ENCODE results near the gene SNX13.

SNX13 gene

GRCh38 chr7:17879075-17879661 lies 61.1 kb downstream of the SNX13 start:
- Histone ChIP-seq H3K27me3 (ENCODE audit: control insufficient read depth, insufficient read depth, low read length) (no peaks in the 10 kb centered on the region), H3K9me3 (ENCODE audit: control insufficient read depth, low read length) (no peaks in the 10 kb centered on the region), H3K9ac (no peak overlapping the region), H3K4me1 (no peaks in the 10 kb centered on the region), H3K4me3 (ENCODE audit: low read depth, low read length) (no peak overlapping the region), H3K4me2 (ENCODE audit: low read length) (no peak overlapping the region), H3K36me3 (ENCODE audit: control insufficient read depth, insufficient read depth, low read length) (no peaks in the 10 kb centered on the region), H2AFZ (no peak overlapping the region), H3K79me2 (no peaks in the 10 kb centered on the region), H3K27ac (no peak overlapping the region)
- no peak for TF ChIP-seq CTCF (IDR thresholded peaks at IDR 0.05)

DNA sequence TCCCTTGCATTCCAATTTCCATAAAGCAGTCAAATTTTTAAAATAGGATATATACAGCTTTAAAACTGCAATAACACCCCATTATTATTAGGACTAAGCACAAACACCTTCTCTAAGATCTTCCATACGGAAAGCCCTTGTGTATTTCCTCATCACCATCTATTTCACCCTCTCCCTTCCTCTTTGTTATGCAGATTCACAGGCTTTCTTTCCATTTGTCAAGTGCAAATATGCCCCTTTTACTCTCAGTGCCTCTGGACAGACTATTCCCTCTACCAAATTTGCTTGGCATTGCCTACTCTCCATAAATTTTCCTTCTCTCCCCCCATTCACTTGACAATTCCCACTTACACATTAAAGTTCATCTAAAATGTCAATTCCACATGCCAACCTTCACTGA lies 61.7 kb downstream of the SNX13 start:
- Histone ChIP-seq H3K4me1 (no peaks in the 10 kb centered on the region), H3K4me3 (ENCODE audit: low read depth, low read length) (no peak overlapping the region), H3K27me3 (ENCODE audit: control insufficient read depth, insufficient read depth, low read length) (no peaks in the 10 kb centered on the region), H3K9me3 (ENCODE audit: control insufficient read depth, low read length) (no peaks in the 10 kb centered on the region), H3K79me2 (no peaks in the 10 kb centered on the region), H3K27ac (no peak overlapping the region), H3K4me2 (ENCODE audit: low read length) (no peak overlapping the region), H3K36me3 (ENCODE audit: control insufficient read depth, insufficient read depth, low read length) (no peaks in the 10 kb centered on the region), H2AFZ (no peak overlapping the region), H3K9ac (no peak overlapping the region)
- no peak for TF ChIP-seq CTCF (IDR thresholded peaks at IDR 0.05)

- no peak overlapping the region for H3K4me2 ChIP-seq (ENCODE audit: low read length)
- H3K27ac ChIP-seq, result no peak overlapping the region
- H3K27me3 ChIP-seq (ENCODE audit: control insufficient read depth, insufficient read depth, low read length), result no peaks in the 10 kb centered on the region
- no peak overlapping the region for H3K4me3 ChIP-seq (ENCODE audit: low read depth, low read length)
- H3K9me3 ChIP-seq (ENCODE audit: control insufficient read depth, low read length), result no peaks in the 10 kb centered on the region
- no peaks in the 10 kb centered on the region for H3K4me1 ChIP-seq
- no peak overlapping the region for H3K9ac ChIP-seq
- no peaks in the 10 kb centered on the region for H3K36me3 ChIP-seq (ENCODE audit: control insufficient read depth, insufficient read depth, low read length)
- no peaks in the 10 kb centered on the region for H3K79me2 ChIP-seq
- no peak overlapping the region for H2AFZ ChIP-seq
- TF ChIP-seq CTCF (IDR thresholded peaks at IDR 0.05), result no peak
These were observed 68.3 kb downstream of the SNX13 start for GRCh38 chr7:17871815-17872533.

DNA sequence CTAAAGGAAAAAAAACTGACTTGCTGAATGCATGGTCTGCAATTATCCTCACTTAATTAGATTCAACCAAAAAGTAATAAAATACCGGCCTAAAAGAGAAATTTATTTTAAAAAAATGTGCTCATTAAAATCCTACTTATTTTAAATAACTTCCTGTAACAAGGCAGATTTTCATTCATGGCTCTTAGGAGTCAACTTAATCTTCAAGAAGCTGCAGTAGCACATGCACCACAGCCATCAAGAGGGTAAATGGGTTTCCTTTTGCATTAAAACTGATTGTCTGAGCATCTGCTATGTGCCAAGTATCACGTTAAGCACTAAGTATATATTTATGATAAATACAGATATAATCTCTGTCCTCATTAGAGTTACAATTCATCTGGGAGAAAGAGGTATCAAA lies 69.9 kb downstream of the SNX13 start:
- Histone ChIP-seq H3K4me3 (ENCODE audit: low read depth, low read length) (no peak overlapping the region), H3K4me2 (ENCODE audit: low read length) (no peak overlapping the region), H3K79me2 (no peaks in the 10 kb centered on the region), H3K27me3 (ENCODE audit: control insufficient read depth, insufficient read depth, low read length) (no peaks in the 10 kb centered on the region), H3K9me3 (ENCODE audit: control insufficient read depth, low read length) (no peaks in the 10 kb centered on the region), H2AFZ (no peak overlapping the region), H3K9ac (no peak overlapping the region), H3K36me3 (ENCODE audit: control insufficient read depth, insufficient read depth, low read length) (no peaks in the 10 kb centered on the region), H3K27ac (no peak overlapping the region), H3K4me1 (no peaks in the 10 kb centered on the region)
- TF ChIP-seq CTCF (IDR thresholded peaks at IDR 0.05), result no peak

DNA sequence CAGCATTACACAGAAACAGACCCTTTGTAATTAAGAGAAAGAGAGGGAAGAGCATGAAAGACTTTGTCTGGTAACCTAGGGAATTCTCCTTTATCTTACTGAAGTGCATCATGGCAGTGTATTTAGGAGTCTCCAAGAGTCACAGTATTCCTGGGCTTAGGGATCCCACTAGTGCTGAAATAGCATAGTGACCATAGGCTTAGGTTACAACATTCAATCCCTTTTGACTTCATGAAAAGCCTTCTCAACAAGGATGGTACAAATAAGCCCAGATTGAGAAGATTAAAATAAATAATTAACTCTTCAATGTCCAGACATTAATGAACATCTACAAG lies 76.5 kb downstream of the SNX13 start:
- H3K4me3 ChIP-seq (ENCODE audit: low read depth, low read length), result no peak overlapping the region
- H3K9me3 ChIP-seq (ENCODE audit: control insufficient read depth, low read length), result no peaks in the 10 kb centered on the region
- H3K27me3 ChIP-seq (ENCODE audit: control insufficient read depth, insufficient read depth, low read length), result no peaks in the 10 kb centered on the region
- no peak for TF ChIP-seq CTCF (IDR thresholded peaks at IDR 0.05)
- no peaks in the 10 kb centered on the region for H3K36me3 ChIP-seq (ENCODE audit: control insufficient read depth, insufficient read depth, low read length)
- H3K9ac ChIP-seq, result no peak overlapping the region
- no peak overlapping the region for H3K4me2 ChIP-seq (ENCODE audit: low read length)
- no peaks in the 10 kb centered on the region for H3K79me2 ChIP-seq
- no peak overlapping the region for H2AFZ ChIP-seq
- H3K4me1 ChIP-seq, result no peaks in the 10 kb centered on the region
- H3K27ac ChIP-seq, result no peak overlapping the region

Measured in parathyroid adenoma (tissue), 2 donors.